Caco-2 (cell line): Measurements from ENCODE around the gene SLC30A10. TPM values are rescaled to one million over a fixed set of nuclear protein-coding genes. Genes with fewer than 3 reads are reported as not detected.
A peak's percentile ranks its signal among the peaks of the same experiment; 100 is the strongest.

ENCODE experiments used
- BruUV-seq: library from RNA; stranded (reverse); fragments of 400-500 nt; replicated peaks from 2 replicates; lab custom pipeline; 2021; lab: Mats Ljungman, UMichigan
- CTCF ChIA-PET: fragments of 300-600 bp; sonication (Branson Sonifier 250); formaldehyde crosslinking; loops from one replicate; lab custom pipeline; 2022; ENCODE audit warnings: antibody characterized with exemption; lab: Charles Lee
- POLR2A ChIA-PET: fragments of 300-600 bp; sonication (Branson Sonifier 250); formaldehyde crosslinking; loops from one replicate; lab custom pipeline; 2022; ENCODE audit warnings: antibody characterized with exemption; lab: Charles Lee
- DNase-seq, 2 experiments: peaks; one replicate each; pipeline versions ENCODE4 v3.0.0 to v3.0.0-alpha.2; 2020 to 2022
- H3K27me3 ChIP-seq: replicated peaks from 2 replicates; pipeline ENCODE4 v1.6.0; 2011; ENCODE audit warnings: low read length; ENCODE audit not compliant: control insufficient read depth, insufficient read depth
- H3K36me3 ChIP-seq: 2 replicates; pipeline ENCODE4 v1.5.1; 2011; ENCODE audit warnings: low read length; ENCODE audit not compliant: control insufficient read depth, insufficient read depth
- H3K4me1 ChIP-seq: fragments of 250-450 bp; sonication (Bioruptor Pico); 2 replicates; pipeline ENCODE4 v1.5.1; 2020; ENCODE audit warnings: mild to moderate bottlenecking
- H3K4me3 ChIP-seq: 2 replicates; pipeline ENCODE4 v1.5.1; 2011; ENCODE audit warnings: low read depth, mild to moderate bottlenecking, control low read depth, low read length
- H3K9me3 ChIP-seq: fragments of 250-450 bp; sonication (Bioruptor Pico); 2 replicates; pipeline ENCODE4 v1.5.1; 2020; ENCODE audit warnings: mild to moderate bottlenecking, moderate library complexity
- H3K27ac Mint-ChIP-seq: one replicate; pipeline ENCODE4 v1.8.0; 2022; ENCODE audit warnings: mixed read lengths; ENCODE audit not compliant: unreplicated experiment
- H3K27me3 Mint-ChIP-seq: one replicate; pipeline ENCODE4 v1.8.0; 2022; ENCODE audit warnings: mixed read lengths; ENCODE audit not compliant: insufficient read depth, unreplicated experiment
- H3K36me3 Mint-ChIP-seq: one replicate; pipeline ENCODE4 v1.8.0; 2022; ENCODE audit warnings: mild to moderate bottlenecking, mixed read lengths; ENCODE audit not compliant: insufficient read depth, unreplicated experiment
- H3K4me1 Mint-ChIP-seq: one replicate; pipeline ENCODE4 v1.8.0; 2022; ENCODE audit warnings: low read depth, mixed read lengths; ENCODE audit not compliant: unreplicated experiment
- H3K4me3 Mint-ChIP-seq: one replicate; pipeline ENCODE4 v1.8.0; 2022; ENCODE audit warnings: mild to moderate bottlenecking, moderate library complexity, mixed read lengths; ENCODE audit not compliant: unreplicated experiment
- H3K9me3 Mint-ChIP-seq: one replicate; pipeline ENCODE4 v1.8.0; 2022; ENCODE audit warnings: mixed read lengths; ENCODE audit not compliant: unreplicated experiment
- CTCF ChIP-seq, 2 experiments: fragments of 200-600 bp in 1 of 2; IDR thresholded peaks; 1 replicate in 1 of 2; 2 replicates in 1 of 2; pipeline versions ENCODE4 v1.5.1 to v1.8.0; 2011 to 2022; ENCODE audit warnings: antibody characterized with exemption in 1 of 2, control low read depth in 1 of 2, inconsistent platforms in 1 of 2, low read depth in 1 of 2, low read length in 1 of 2, mild to moderate bottlenecking in 1 of 2, moderate library complexity in 1 of 2; ENCODE audit not compliant: insufficient read depth in 1 of 2, severe bottlenecking in 1 of 2, unreplicated experiment in 1 of 2
- intact Hi-C: fragments of 100-400 bp; cut with micrococcal nuclease; formaldehyde crosslinking; loops from one replicate; pipeline ENCODE4 v1.10.0; 2022; ENCODE audit not compliant: unreplicated experiment
- total RNA-seq: library from RNA; stranded (reverse); gene quantifications from 2 replicates; pipeline ENCODE4 v1.2.3, GENCODE V29; 2022

The SLC30A10 gene
- total RNA-seq, 1 experiment from 2014 or later, result 0.39 TPM

DNA sequence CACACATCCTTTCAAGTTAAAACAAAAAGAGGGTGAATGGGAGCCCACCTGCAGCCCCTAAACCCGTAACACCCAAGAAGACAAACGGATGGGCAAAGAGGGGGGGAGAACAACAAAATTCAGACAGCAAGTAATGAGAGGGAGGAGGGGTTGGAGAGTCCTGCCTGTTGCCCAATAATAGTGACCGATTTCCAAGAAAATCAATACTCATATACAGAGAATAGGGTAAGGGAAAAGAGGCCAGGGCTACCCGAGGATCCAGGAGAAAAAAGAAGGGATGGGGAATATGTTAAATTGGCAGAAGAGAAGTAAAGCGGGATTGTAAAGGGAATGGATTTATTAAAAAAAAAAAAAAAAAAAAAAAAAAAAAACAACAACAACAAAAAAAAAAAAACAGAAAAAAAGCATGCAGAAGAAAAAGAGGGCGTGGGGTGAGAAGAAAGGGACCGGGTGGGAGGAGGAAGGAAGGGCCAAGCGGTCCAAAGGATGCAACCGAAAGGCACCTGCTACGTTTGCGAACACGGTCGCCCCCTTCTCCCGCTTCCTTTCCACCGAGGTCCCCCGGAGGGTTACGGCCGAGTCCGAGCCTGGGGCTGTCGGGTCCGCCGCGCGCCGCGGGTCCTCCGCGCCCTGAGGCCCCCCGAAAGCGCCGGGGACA lies 930 bp downstream of the SLC30A10 start:
- POLR2A ChIA-PET, result no interaction called here
- H3K4me3 Mint-ChIP-seq, result peak overlapping the region; percentile 74

GRCh38 chr1:219926363-219926998 lies 1.9 kb downstream of the SLC30A10 start:
- H3K4me3 ChIP-seq, result no peak overlapping the region
- Mint-ChIP-seq H3K36me3 (no peaks in the 10 kb centered on the region), H3K4me1 (peaks cover 8% of the 10 kb centered on the region), H3K27ac (no peak overlapping the region), H3K9me3 (no peaks in the 10 kb centered on the region), H3K4me3 (no peak overlapping the region), H3K27me3 (peaks cover 8% of the 10 kb centered on the region)
- intact Hi-C loops, result no loop called here
- BruUV-seq, result TSS peak; percentile 29
- peaks cover 9% of the 10 kb centered on the region; the same call in 1 of the 2 replicates for H3K4me1 ChIP-seq
- no peak for TF ChIP-seq CTCF (IDR thresholded peaks at IDR 0.05; ENCODE audit: insufficient read depth in 1 of 2, low read depth in 1 of 2, low read length in 1 of 2, severe bottlenecking in 1 of 2, unreplicated experiment in 1 of 2)
- peak in 1 of 2 experiments; percentile 16 for DNase-seq
- H3K9me3 ChIP-seq, result no peaks in the 10 kb centered on the region
- H3K27me3 ChIP-seq, result no peaks in the 10 kb centered on the region; the same call in 1 of the 2 replicates
- ChIA-PET POLR2A (interaction anchor here (0.6 kb wide), 1 partner anchor 87 kb away, joined by 4 read pairs; no protein-coding TSS in a partner anchor), CTCF (no interaction called here)
- H3K36me3 ChIP-seq, result no peaks in the 10 kb centered on the region

More for the DNA sequence above, 930 bp downstream of the SLC30A10 start:
- no peak for DNase-seq
- Mint-ChIP-seq H3K27me3 (peaks cover 8% of the 10 kb centered on the region), H3K36me3 (no peaks in the 10 kb centered on the region), H3K4me1 (peaks cover 8% of the 10 kb centered on the region), H3K9me3 (no peaks in the 10 kb centered on the region), H3K27ac (no peak overlapping the region)
- Histone ChIP-seq H3K4me1 (peaks cover 9% of the 10 kb centered on the region; the same call in 1 of the 2 replicates), H3K36me3 (no peaks in the 10 kb centered on the region), H3K9me3 (no peaks in the 10 kb centered on the region), H3K4me3 (peak overlapping the region; percentile 60), H3K27me3 (no peaks in the 10 kb centered on the region; the same call in 1 of the 2 replicates)
- intact Hi-C loops, result no loop called here
- CTCF ChIA-PET, result no interaction called here
- TF ChIP-seq CTCF (IDR thresholded peaks at IDR 0.05; ENCODE audit: insufficient read depth in 1 of 2, low read depth in 1 of 2, low read length in 1 of 2, severe bottlenecking in 1 of 2, unreplicated experiment in 1 of 2), result no peak
- no TSS peak for BruUV-seq

DNA sequence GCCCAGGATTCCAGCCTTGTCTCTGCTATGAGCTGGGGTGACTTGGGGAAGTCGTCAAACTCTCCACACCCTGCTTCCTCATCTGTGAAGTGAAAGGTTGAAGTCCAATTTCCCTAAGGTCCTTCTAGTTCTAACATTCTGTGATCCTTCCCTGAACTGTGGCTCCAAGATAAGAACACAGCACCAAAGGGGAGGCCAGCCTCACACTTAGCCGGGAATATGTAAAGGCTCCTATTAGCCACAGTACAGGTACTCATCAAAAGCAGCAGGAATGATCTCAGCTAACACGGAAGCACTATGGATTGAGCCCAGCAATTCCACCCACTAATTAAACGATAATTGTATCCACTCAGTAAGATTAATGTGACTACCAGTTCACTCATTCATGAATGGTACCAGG lies 4.0 kb downstream of the SLC30A10 start:
- Mint-ChIP-seq H3K36me3 (no peaks in the 10 kb centered on the region), H3K4me1 (peaks cover 8% of the 10 kb centered on the region), H3K27me3 (peaks cover 8% of the 10 kb centered on the region), H3K4me3 (no peak overlapping the region), H3K9me3 (no peaks in the 10 kb centered on the region), H3K27ac (no peak overlapping the region)
- BruUV-seq, result no TSS peak
- Histone ChIP-seq H3K4me3 (no peak overlapping the region), H3K27me3 (no peaks in the 10 kb centered on the region; the same call in 1 of the 2 replicates), H3K4me1 (peaks cover 9% of the 10 kb centered on the region; the same call in 1 of the 2 replicates), H3K36me3 (no peaks in the 10 kb centered on the region), H3K9me3 (no peaks in the 10 kb centered on the region)
- no peak for DNase-seq
- CTCF ChIA-PET, result no interaction called here
- no peak for TF ChIP-seq CTCF (IDR thresholded peaks at IDR 0.05; ENCODE audit: insufficient read depth in 1 of 2, low read depth in 1 of 2, low read length in 1 of 2, severe bottlenecking in 1 of 2, unreplicated experiment in 1 of 2)
- POLR2A ChIA-PET, result no interaction called here
- intact Hi-C loops, result no loop called here
